Mesothelial cell of epicardium (in vitro differentiated cells): ENCODE measurements around the gene IRAG1. TPM values are rescaled to one million over a fixed set of nuclear protein-coding genes. Genes with fewer than 3 reads are reported as not detected.

Experiments used
- DNase-seq, 2 experiments: peaks; one replicate each; pipeline ENCODE4 v3.0.0; 2021; ENCODE audit warnings: low spot score in 2 of 2; ENCODE audit not compliant: unreplicated experiment in 2 of 2
- H3K27ac Mint-ChIP-seq: 2 replicates; pipeline ENCODE4 v1.8.0; 2021; ENCODE audit warnings: mixed read lengths
- H3K27me3 Mint-ChIP-seq: 2 replicates; pipeline ENCODE4 v1.8.0; 2021; ENCODE audit warnings: low read depth, mixed read lengths
- H3K36me3 Mint-ChIP-seq: 2 replicates; pipeline ENCODE4 v1.8.0; 2021; ENCODE audit warnings: mixed read lengths
- H3K4me1 Mint-ChIP-seq: 2 replicates; pipeline ENCODE4 v1.8.0; 2021; ENCODE audit warnings: mixed read lengths
- H3K4me3 Mint-ChIP-seq: 2 replicates; pipeline ENCODE4 v1.8.0; 2021; ENCODE audit warnings: mild to moderate bottlenecking, moderate library complexity, mixed read lengths
- H3K9me3 Mint-ChIP-seq: 2 replicates; pipeline ENCODE4 v1.8.0; 2021; ENCODE audit warnings: mixed read lengths
- total RNA-seq: library from RNA; stranded (reverse); gene quantifications from 3 replicates; pipeline ENCODE4 v1.2.1, GENCODE V29; 2021
- TF ChIP-seq, protein P1 (sequence below): fragments of 200-600 bp; sonication (generic); IDR thresholded peaks from one replicate; pipeline ENCODE4 v1.5.0; 2021; ENCODE audit warnings: antibody characterized with exemption; ENCODE audit not compliant: unreplicated experiment

IRAG1 gene
- total RNA-seq, 1 donor from 2014 or later = 13.8 TPM

DNA sequence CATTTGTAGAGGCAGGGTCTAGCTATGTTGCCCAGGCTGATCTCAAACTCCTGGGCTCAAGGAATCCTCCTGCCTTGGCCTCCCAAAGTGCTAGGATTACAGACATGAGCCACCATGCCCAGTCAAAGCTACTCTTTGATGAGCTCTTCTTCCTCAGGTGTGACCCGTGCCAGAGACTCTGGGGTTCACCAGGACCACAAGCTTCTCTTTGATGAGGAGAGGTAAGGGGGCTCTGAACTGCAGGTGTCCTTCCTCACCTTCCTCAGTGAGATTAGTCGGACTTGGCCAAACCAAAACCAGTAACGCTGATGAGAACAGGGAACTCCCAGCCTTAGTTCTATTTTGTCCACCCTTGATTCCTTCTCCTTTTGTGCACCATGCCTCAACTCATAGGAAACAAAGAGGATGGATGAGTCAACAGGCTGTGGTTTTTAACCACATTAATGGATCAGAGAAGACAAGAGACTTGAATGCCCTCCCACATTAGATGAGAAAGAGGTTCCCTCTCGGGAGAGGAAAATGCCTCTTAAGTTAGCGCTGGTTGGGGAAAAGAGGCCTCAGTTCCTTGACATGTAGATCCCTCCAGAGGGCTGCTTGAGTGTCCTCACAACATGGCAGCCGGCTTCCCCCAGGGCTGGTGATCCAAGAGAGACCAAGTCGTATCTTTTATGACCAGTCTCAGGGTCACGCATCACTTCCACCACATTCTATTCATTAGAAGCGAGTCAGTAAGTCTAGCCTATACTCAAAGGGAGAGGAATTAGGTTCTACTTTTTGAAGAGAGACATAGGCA, 31.8 kb upstream of the IRAG1 start:
- H3K4me1 Mint-ChIP-seq = peaks cover 22% of the 10 kb centered on the region
- DNase-seq = no peak
- H3K4me3 Mint-ChIP-seq = no peak overlapping the region
- H3K27ac Mint-ChIP-seq = no peak overlapping the region
- H3K36me3 Mint-ChIP-seq = no peaks in the 10 kb centered on the region
- no peaks in the 10 kb centered on the region for H3K9me3 Mint-ChIP-seq
- TF ChIP-seq, protein P1, sequence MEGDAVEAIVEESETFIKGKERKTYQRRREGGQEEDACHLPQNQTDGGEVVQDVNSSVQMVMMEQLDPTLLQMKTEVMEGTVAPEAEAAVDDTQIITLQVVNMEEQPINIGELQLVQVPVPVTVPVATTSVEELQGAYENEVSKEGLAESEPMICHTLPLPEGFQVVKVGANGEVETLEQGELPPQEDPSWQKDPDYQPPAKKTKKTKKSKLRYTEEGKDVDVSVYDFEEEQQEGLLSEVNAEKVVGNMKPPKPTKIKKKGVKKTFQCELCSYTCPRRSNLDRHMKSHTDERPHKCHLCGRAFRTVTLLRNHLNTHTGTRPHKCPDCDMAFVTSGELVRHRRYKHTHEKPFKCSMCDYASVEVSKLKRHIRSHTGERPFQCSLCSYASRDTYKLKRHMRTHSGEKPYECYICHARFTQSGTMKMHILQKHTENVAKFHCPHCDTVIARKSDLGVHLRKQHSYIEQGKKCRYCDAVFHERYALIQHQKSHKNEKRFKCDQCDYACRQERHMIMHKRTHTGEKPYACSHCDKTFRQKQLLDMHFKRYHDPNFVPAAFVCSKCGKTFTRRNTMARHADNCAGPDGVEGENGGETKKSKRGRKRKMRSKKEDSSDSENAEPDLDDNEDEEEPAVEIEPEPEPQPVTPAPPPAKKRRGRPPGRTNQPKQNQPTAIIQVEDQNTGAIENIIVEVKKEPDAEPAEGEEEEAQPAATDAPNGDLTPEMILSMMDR = no peak
- no peaks in the 10 kb centered on the region for H3K27me3 Mint-ChIP-seq

DNA sequence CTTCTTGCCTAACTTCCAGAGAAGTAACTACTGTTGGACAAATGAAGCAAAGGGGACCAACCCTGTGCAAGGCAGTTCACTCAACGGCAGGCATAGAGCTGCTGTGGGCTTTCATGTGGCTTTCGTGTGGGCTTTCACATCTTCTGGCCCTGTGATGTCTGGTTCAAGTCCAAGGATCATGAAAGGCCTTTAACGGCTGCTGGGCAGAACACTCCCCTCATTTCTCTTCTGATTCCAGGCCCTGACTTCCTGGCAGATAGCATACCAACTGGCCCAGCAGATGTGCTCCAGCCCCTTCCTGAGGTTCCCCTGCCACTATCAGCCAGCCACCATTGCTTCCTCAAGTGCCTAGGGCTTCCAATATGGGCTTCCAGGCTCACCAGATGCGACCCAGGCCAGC, 28.8 kb upstream of the IRAG1 start:
- no peak for DNase-seq
- H3K27me3 Mint-ChIP-seq = no peaks in the 10 kb centered on the region
- H3K4me3 Mint-ChIP-seq = no peak overlapping the region
- TF ChIP-seq, protein P1 = no peak
- no peaks in the 10 kb centered on the region for H3K9me3 Mint-ChIP-seq
- H3K36me3 Mint-ChIP-seq = no peaks in the 10 kb centered on the region
- no peak overlapping the region for H3K27ac Mint-ChIP-seq
- H3K4me1 Mint-ChIP-seq = peaks cover 8% of the 10 kb centered on the region

DNA sequence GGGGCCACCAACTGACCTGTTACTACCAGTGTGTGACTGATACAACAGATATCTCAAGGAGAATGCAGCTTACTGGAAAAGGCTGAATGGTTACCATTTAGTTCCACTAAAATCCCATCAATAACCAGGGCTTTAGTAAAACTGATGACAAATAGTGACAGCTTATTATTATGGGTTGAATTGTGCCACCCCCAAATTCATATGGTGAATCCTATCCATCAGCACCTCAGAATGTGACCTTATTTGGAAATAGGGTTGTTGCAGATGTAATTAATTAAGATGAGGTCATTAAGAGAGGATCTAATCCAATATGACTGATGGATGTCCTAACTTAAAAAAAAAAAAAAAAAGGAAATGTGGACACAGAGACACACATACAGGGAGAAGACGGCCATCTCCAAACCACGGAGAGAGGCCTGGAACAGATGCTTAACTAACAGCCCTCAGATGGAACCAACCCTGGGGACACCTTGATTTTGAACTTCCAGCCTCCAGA, 27.4 kb upstream of the IRAG1 start:
- no peak for DNase-seq
- no peaks in the 10 kb centered on the region for H3K36me3 Mint-ChIP-seq
- peaks cover 18% of the 10 kb centered on the region for H3K4me1 Mint-ChIP-seq
- no peak overlapping the region for H3K4me3 Mint-ChIP-seq
- TF ChIP-seq, protein P1 = no peak
- H3K9me3 Mint-ChIP-seq = no peaks in the 10 kb centered on the region
- H3K27me3 Mint-ChIP-seq = no peaks in the 10 kb centered on the region
- no peak overlapping the region for H3K27ac Mint-ChIP-seq

DNA sequence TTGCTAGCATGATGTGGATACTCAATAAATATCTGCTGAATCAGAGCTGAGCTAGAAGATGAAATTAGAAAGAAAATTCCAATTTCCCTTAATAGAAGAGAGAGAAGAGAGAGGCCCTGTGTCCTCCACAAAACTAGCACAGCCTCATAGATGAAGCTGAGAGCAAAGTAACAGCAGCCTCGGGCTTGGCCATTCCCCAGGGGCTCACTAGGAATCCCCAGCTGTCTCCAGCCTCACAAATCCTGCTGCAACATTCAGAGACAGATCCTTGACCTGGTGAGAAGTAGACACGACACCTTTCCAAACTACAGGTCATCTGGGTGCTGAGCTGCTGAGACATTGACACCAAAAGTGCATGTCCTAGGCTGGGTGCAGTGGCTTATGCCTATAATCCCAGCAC, 26.1 kb upstream of the IRAG1 start:
- Mint-ChIP-seq H3K36me3 (no peaks in the 10 kb centered on the region), H3K27ac (no peak overlapping the region), H3K4me3 (no peak overlapping the region), H3K27me3 (no peaks in the 10 kb centered on the region), H3K9me3 (no peaks in the 10 kb centered on the region), H3K4me1 (peaks cover 25% of the 10 kb centered on the region)
- TF ChIP-seq, protein P1 = no peak
- DNase-seq = no peak

DNA sequence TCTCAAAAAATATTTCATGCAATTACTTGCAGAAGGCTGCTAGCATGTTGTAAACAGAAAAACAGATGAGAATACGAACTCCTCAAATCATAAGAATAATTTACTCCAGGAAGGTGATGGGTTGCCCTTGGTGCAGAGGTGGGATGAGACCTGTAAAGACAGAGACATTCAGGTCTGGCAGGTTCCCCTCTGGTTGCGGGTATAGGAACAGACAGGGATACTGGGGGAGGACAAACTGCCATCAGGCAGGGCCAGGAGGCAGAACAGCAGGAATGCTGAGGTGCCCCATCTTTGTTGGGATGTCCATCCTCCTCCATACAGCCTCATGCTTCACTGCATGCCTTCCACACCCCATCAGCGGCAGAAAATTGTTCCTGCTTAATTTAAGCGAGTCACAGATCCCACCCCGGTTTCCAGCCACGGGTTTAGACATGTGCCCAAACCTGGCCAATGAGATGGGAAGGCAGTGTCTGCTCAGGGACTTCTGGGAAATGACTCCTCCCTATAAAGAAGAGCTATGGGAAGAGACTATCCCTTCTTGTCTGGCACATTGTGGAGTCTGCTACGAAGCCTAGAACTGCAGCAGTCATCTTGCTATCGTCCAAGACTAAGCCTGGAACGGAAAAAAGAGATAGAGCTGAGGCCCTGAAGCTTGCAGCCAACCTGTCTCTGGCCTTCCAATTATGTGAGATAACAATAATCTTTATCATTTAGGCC, 23.1 kb upstream of the IRAG1 start:
- TF ChIP-seq, protein P1 = no peak
- DNase-seq = no peak
- Mint-ChIP-seq H3K27me3 (no peaks in the 10 kb centered on the region), H3K4me3 (no peak overlapping the region), H3K27ac (peak overlapping the region; percentile 84), H3K9me3 (no peaks in the 10 kb centered on the region), H3K36me3 (no peaks in the 10 kb centered on the region), H3K4me1 (peaks cover 25% of the 10 kb centered on the region)
